Measurements from ENCODE around the gene TAOK2.

Gene TAOK2

DNA sequence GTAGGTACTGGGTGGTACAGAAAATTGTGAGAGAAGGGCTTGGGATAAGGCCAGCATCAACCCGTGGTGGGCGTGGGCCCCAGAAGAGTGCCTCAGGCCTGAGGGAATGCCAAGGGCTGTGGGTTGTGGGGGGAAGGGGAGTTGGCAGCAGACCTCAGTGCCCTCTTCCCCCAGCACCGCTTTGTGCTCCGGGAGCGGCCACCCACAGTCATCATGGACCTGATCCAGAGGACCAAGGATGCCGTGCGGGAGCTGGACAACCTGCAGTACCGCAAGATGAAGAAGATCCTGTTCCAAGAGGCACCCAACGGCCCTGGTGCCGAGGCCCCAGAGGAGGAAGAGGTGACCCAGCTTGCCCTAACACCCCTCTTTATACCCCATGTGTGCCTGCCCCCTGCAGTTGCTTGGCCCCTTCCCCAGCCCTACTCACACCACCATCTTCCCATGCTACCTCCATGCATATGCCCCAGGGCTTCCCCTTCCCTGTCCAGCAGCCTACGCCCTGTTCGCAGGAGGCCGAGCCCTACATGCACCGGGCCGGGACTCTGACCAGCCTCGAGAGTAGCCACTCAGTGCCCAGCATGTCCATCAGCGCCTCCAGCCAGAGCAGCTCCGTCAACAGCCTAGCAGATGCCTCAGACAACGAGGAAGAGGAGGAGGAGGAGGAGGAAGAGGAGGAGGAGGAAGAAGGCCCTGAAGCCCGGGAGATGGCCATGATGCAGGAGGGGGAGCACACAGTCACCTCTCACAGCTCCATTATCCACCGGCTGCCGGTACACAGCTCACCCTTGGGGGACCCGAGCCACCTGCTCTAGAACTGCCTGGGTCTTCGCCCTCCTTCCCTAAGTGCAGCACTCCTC lies 9.1 kb downstream of the TAOK2 start:
- Histone ChIP-seq H3K27ac (ENCODE audit: extremely low read depth, low read depth, low read length) (no peak overlapping the region), H3K4me3 (ENCODE audit: low read depth, low read length) (no peak overlapping the region), H3K9me3 (ENCODE audit: control insufficient read depth, insufficient read depth, low read depth, low read length) (no peaks in the 10 kb centered on the region), H3K4me1 (ENCODE audit: control insufficient read depth, insufficient read depth, low read length) (no peaks in the 10 kb centered on the region), H3K36me3 (ENCODE audit: control insufficient read depth in 2 of 2, insufficient read depth in 1 of 2, low read length in 2 of 2) (peaks cover 42 to 100% of the 10 kb centered on the region in 2 experiments)
- ChIA-PET POLR2A (interaction anchor here (0.7 to 0.9 kb wide), 2 partner anchors 9 to 83 kb away, joined by 3 to 5 read pairs; partner anchors contain the start of genes SEZ6L2 and TAOK2), CTCF (interaction anchor here (0.5 to 1.4 kb wide), 2 partner anchors 50 to 277 kb away, joined by 3 read pairs; no protein-coding TSS in a partner anchor)
- TF ChIP-seq, protein P1, sequence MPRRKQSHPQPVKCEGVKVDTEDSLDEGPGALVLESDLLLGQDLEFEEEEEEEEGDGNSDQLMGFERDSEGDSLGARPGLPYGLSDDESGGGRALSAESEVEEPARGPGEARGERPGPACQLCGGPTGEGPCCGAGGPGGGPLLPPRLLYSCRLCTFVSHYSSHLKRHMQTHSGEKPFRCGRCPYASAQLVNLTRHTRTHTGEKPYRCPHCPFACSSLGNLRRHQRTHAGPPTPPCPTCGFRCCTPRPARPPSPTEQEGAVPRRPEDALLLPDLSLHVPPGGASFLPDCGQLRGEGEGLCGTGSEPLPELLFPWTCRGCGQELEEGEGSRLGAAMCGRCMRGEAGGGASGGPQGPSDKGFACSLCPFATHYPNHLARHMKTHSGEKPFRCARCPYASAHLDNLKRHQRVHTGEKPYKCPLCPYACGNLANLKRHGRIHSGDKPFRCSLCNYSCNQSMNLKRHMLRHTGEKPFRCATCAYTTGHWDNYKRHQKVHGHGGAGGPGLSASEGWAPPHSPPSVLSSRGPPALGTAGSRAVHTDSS (tag by site-specific recombination; IDR thresholded peaks at IDR 0.05), result peak; percentile 95
- no peak for TF ChIP-seq FEZF1 (tag by site-specific recombination; IDR thresholded peaks at IDR 0.05)

DNA sequence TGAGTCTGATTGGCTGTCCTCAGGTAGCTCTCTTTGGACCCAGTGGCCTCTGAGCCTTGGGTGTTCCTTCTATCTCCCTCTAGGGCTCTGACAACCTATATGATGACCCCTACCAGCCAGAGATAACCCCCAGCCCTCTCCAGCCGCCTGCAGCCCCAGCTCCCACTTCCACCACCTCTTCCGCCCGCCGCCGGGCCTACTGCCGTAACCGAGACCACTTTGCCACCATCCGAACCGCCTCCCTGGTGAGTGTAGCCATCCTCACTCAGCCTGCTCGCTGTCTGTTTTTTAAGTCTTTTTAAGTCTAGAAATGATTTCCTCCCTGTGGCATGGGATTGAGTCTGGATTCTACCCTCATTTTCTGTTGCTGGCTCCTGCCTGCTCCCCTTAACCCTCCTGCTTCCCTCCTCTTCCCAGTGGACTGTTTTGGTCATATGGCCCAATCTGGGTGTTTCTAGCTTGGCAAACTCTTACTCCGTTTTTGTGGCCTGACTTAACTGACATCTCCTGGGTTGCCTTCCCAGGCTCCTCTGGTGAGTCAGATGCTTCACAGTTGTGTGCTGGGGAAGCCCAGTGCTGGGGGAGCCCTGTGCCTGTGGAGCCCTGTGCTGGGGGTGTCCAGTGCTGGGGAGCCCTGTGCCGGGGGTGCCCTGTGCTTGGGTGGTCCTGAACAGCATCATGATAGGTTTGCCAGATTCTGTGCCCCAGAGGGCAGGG lies 9.9 kb downstream of the TAOK2 start:
- Histone ChIP-seq H3K4me1 (ENCODE audit: control insufficient read depth, insufficient read depth, low read length) (no peaks in the 10 kb centered on the region), H3K9me3 (ENCODE audit: control insufficient read depth, insufficient read depth, low read depth, low read length) (no peaks in the 10 kb centered on the region), H3K36me3 (ENCODE audit: control insufficient read depth in 2 of 2, insufficient read depth in 1 of 2, low read length in 2 of 2) (peaks cover 49 to 100% of the 10 kb centered on the region in 2 experiments), H3K4me3 (ENCODE audit: low read depth, low read length) (no peak overlapping the region), H3K27ac (ENCODE audit: extremely low read depth, low read depth, low read length) (no peak overlapping the region)
- ChIA-PET POLR2A (interaction anchor here (0.7 to 0.9 kb wide), 2 partner anchors 10 to 84 kb away, joined by 3 to 5 read pairs; partner anchors contain the start of genes SEZ6L2 and TAOK2), CTCF (no interaction called here)
- TF ChIP-seq, protein P2, sequence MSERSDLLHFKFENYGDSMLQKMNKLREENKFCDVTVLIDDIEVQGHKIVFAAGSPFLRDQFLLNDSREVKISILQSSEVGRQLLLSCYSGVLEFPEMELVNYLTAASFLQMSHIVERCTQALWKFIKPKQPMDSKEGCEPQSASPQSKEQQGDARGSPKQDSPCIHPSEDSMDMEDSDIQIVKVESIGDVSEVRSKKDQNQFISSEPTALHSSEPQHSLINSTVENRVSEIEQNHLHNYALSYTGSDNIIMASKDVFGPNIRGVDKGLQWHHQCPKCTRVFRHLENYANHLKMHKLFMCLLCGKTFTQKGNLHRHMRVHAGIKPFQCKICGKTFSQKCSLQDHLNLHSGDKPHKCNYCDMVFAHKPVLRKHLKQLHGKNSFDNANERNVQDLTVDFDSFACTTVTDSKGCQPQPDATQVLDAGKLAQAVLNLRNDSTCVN (tag by site-specific recombination; optimal IDR thresholded peaks at IDR 0.05), result no peak
- TF ChIP-seq HOXC10 (CRISPR knock-in tag; IDR thresholded peaks at IDR 0.05), result no peak
- TF ChIP-seq, protein P3, sequence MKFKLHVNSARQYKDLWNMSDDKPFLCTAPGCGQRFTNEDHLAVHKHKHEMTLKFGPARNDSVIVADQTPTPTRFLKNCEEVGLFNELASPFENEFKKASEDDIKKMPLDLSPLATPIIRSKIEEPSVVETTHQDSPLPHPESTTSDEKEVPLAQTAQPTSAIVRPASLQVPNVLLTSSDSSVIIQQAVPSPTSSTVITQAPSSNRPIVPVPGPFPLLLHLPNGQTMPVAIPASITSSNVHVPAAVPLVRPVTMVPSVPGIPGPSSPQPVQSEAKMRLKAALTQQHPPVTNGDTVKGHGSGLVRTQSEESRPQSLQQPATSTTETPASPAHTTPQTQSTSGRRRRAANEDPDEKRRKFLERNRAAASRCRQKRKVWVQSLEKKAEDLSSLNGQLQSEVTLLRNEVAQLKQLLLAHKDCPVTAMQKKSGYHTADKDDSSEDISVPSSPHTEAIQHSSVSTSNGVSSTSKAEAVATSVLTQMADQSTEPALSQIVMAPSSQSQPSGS (tag by site-specific recombination; IDR thresholded peaks at IDR 0.05; ENCODE audit: low read depth), result no peak
- no peak for TF ChIP-seq ZNF558 (tag by site-specific recombination; IDR thresholded peaks at IDR 0.05)
- no peak for TF ChIP-seq ZNF146 (tag by site-specific recombination; IDR thresholded peaks at IDR 0.05)
- TF ChIP-seq PRDM1 (tag by site-specific recombination; IDR thresholded peaks at IDR 0.05), result no peak
- TF ChIP-seq, protein P4, sequence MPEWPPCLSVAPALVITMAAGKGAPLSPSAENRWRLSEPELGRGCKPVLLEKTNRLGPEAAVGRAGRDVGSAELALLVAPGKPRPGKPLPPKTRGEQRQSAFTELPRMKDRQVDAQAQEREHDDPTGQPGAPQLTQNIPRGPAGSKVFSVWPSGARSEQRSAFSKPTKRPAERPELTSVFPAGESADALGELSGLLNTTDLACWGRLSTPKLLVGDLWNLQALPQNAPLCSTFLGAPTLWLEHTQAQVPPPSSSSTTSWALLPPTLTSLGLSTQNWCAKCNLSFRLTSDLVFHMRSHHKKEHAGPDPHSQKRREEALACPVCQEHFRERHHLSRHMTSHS (tag by site-specific recombination; IDR thresholded peaks at IDR 0.05), result no peak
- no peak for TF ChIP-seq ZFP41 (tag by site-specific recombination; IDR thresholded peaks at IDR 0.05; ENCODE audit: borderline replicate concordance)
- TF ChIP-seq, protein P5, sequence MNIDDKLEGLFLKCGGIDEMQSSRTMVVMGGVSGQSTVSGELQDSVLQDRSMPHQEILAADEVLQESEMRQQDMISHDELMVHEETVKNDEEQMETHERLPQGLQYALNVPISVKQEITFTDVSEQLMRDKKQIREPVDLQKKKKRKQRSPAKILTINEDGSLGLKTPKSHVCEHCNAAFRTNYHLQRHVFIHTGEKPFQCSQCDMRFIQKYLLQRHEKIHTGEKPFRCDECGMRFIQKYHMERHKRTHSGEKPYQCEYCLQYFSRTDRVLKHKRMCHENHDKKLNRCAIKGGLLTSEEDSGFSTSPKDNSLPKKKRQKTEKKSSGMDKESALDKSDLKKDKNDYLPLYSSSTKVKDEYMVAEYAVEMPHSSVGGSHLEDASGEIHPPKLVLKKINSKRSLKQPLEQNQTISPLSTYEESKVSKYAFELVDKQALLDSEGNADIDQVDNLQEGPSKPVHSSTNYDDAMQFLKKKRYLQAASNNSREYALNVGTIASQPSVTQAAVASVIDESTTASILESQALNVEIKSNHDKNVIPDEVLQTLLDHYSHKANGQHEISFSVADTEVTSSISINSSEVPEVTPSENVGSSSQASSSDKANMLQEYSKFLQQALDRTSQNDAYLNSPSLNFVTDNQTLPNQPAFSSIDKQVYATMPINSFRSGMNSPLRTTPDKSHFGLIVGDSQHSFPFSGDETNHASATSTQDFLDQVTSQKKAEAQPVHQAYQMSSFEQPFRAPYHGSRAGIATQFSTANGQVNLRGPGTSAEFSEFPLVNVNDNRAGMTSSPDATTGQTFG (tag by site-specific recombination; IDR thresholded peaks at IDR 0.05; ENCODE audit: borderline replicate concordance), result no peak
- no peak for TF ChIP-seq GLIS1 (tag by site-specific recombination; IDR thresholded peaks at IDR 0.05)
- no peak for TF ChIP-seq ZNF221 (tag by site-specific recombination; IDR thresholded peaks at IDR 0.05; ENCODE audit: borderline replicate concordance)

Data from HEK293 (cell line).